Fibroblast of skin of scalp (primary cell): Measurements from ENCODE around the gene KRTAP10-6. TPM values are rescaled to one million over a fixed set of nuclear protein-coding genes. Genes with fewer than 3 reads are reported as not detected.
"Not testable (repeated sequence)": the region's sequence is repeated elsewhere in the genome, so short reads cannot be mapped to it uniquely, and the experiment has no call there.

Source experiments
- DNase-seq: peaks from one replicate; pipeline ENCODE4 v3.0.0-alpha.2; 2013
- polyA plus RNA-seq, 2 experiments: library from polyadenylated mRNA; unstranded; fragments of 120-200 nt; gene quantifications; one replicate each; pipeline ENCODE4 v1.2.1, GENCODE V29; 2013; ENCODE audit not compliant: insufficient read length in 2 of 2

The KRTAP10-6 gene
- polyA plus RNA-seq (2013, experiment 1 of 2; ENCODE audit: insufficient read length): not detected
- not detected for polyA plus RNA-seq (2013, experiment 2 of 2; ENCODE audit: insufficient read length)

DNA sequence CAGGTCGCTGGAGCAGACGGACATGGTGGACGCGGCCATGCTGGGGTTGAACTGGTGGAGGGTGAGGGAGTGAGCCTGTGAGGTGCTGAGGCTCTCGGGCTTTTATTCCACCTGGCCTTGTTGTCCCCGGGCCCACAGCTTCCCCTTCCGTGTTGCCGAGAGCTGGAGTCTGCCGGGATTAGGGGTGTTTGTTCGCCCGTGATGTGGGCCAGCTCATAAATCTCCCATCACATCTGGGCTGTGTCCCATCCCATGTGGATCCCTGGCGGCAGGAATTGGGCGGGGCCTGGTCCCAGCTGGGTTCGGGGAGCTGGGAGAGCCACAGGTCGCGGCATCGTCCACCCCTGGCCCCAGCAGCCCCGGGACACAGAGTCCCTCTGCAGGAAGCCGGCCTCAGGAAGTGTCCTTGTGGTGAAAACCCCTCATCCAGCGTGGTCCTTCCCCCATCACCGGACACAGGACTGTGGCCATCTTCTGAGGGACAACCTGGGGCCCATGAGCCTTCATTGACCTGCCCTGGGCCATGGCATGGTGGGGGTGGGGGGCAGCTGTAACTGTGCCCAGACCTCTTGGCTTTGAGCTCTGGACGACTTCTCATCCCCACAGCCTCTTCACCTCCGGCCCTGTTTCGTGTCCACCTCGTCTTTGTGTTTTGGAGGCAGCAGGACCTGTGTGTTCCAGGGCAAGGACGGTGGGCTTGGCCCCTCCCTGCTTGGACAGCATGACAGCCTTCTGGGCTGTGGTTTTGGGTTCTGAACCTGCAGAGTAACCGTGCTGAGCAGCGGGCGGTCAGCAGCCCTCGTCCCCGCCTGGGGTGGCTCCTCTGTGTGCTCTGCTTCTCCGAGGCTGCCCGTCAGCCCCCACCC, at the start of gene KRTAP10-6:
Gene KRTAP10-6, minus strand, starts transcription at position 60 of the 866 bp plus-strand sequence. Its CDS starts 21 bp downstream, at position 39.
- no peak for DNase-seq

- no peak for DNase-seq
These were observed 48.5 kb upstream of the KRTAP10-6 start for GRCh38 chr21:44640761-44641160.

- DNase-seq: no peak
These were observed 47.0 kb upstream of the KRTAP10-6 start for GRCh38 chr21:44639331-44639655.

DNA sequence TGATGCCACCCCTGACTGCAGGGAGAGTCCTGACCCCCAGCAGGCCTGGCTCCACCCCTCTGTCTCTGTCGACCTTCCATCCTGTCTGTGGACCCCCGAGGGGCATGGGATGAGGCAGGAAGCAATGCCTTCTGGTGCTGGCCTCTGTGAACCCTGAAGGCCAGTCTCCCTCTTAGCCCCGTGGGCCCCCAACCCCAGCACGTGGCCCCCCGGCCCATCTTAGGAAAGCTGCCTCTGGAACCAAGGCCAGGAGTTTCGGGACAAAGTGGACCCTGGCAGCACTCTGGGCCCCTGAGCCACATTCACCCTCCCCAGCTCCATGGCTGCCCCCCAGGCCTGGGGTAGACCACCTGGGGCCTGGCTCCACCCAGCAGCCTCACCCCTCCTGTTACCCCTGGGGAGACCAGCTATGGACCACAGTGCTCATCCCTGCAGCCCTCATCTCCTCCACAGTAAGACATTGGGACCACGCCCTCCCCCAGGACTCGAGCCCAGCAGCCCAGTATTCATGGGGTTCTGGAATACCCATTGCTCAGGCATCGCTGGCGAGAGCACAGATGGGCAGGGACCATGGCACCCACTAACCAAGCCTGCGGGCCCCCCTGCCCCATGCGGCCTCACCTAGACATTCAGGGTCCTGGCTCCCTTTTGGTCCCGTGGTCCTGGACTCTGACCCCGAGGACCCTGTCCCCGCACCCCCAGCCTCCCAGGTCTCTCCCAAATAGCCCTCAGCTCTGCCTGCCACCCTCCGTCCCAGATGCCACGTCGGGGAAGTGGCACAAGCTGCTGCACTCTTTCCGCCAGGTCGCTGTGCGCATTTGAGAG, 46.4 kb upstream of the KRTAP10-6 start:
- not testable (repeated sequence) for DNase-seq

DNA sequence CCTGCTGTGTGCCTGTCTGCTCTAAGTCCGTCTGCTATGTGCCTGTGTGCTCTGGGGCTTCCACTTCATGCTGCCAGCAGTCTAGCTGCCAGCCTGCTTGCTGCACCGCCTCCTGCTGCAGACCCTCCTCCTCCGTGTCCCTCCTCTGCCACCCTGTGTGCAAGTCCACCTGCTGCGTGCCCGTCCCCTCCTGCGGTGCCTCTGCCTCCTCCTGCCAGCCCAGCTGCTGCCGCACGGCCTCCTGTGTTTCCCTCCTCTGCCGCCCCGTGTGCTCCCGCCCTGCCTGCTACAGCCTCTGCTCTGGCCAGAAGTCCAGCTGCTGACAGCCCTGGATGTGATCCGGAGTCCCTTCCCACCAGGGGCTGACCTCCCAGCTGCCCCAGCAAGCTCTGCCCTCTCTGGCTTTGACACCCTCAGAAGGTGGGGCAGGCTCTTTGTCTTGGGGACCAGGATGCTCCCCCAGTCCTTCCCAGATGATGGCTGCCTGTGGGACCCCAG, 45.6 kb upstream of the KRTAP10-6 start:
- not testable (repeated sequence) for DNase-seq

GRCh38 chr21:44637018-44637850, 44.9 kb upstream of the KRTAP10-6 start, which contains the start of gene KRTAP10-10:
Gene KRTAP10-10 (plus strand): TSS chr21:44637356. CDS start chr21:44637418, 62 bp downstream.
- no peak for DNase-seq

GRCh38 chr21:44636209-44637017, 44.1 kb upstream of the KRTAP10-6 start:
- no peak for DNase-seq

GRCh38 chr21:44632067-44632466, 39.8 kb upstream of the KRTAP10-6 start:
- DNase-seq: no peak

DNA sequence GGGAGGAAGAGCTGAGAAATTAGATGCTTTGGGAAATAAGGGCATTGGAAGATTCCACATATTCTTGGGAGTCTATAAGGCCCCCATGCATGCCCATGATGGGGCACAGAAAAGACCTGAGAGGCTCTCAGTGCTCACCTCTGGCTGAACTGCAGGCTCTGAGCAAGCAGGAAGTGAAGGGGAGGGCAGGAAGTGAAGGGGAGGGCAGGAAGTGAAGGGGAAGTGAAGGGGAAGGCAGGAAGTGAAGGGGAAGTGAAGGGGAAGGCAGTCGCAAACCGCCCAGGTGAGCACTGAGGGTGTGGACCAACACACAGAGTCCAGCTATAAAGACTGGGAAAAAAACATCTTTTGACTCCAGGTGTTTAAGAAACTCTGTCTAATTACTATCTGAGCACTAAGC, 38.1 kb upstream of the KRTAP10-6 start:
- no peak for DNase-seq

- no peak for DNase-seq
These were observed 36.5 kb upstream of the KRTAP10-6 start for GRCh38 chr21:44628707-44629391.

GRCh38 chr21:44627831-44628233, 35.5 kb upstream of the KRTAP10-6 start:
- not testable (repeated sequence) for DNase-seq

DNA sequence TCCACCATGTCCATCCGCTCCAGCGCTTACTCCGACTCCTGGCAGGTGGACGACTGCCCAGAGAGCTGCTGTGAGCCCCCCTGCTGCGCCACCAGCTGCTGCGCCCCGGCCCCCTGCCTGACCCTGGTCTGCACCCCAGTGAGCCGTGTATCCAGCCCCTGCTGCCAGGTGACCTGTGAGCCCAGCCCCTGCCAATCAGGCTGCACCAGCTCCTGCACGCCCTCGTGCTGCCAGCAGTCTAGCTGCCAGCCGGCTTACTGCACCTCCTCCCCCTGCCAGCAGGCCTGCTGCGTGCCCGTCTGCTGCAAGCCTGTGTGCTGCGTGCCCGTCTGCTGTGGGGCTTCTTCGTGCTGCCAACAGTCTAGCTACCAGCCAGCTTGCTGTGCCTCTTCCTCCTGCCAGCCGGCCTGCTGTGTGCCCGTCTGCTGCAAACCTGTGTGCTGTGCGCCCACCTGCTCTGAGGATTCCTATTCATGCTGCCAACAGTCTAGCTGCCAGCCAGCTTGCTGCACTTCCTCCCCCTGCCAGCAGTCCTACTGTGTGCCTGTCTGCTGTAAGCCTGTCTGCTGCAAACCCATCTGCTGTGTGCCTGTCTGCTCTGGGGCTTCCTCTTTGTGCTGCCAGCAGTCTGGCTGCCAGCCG, 35.0 kb upstream of the KRTAP10-6 start:
- not testable (repeated sequence) for DNase-seq

- no peak for DNase-seq
These were observed 34.4 kb upstream of the KRTAP10-6 start, which contains the start of gene KRTAP10-9 for GRCh38 chr21:44626673-44627143. Gene KRTAP10-9 (plus strand): TSS chr21:44627093. CDS start chr21:44627172, 79 bp downstream.

DNA sequence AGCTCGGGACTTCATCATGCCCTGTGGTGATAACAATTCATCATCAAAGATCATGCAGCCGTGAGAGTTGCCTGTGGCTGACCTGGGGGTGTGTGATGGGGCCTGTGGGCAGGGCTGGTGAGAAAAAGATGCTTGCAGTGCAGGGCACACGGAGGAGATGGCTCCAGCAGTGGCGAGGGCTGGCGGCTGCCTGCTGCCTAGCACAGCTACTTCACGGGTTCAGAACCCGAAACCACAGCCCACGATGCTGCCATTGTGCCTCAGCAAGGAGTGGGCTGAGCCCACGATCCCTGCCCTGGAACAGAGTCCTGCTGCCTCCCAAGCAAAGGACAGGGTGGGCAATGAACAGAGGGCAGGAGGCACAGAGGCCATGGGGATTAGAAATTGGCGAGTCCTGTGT, 34.0 kb upstream of the KRTAP10-6 start:
- DNase-seq: no peak

- DNase-seq: no peak
These were observed 33.5 kb upstream of the KRTAP10-6 start for GRCh38 chr21:44625756-44626155.

DNA sequence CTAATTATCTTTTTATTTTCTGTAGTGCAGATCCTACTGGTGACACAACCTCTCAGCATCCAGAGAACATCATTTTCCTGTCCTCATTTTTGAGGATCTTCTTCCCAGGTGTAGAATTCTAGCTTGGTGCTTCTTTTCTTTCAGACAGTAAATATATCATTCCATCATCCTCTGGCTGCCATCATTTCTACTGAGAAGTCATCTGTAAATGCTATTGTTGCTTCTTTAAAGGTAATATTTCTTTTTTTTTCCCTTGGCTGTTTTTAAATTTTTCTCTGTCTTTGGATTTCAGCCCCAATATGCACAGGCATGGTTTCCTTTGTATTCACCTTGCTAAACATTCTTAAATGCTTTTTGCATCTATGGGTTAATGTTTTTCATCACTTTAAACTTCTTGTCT, 31.3 kb upstream of the KRTAP10-6 start:
- DNase-seq: no peak

DNA sequence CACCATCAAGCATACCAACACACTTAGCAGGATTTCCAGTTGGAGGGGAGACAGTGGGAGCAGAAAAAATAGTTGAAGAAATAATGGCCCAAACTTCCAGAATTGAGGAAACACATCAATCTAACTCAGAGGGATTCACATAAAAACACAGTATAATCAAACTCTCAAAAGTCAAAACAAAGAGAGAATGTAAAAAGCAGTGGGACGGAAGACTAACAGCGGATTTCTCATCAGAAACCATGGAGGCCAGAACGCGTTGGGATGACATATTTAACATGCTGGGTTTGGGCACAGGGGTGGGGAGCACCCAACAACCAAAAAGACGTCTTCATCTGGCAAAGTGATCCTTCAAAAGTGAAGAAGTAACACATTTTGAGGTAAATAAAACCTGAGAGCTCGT, 27.6 kb upstream of the KRTAP10-6 start:
- DNase-seq: no peak

- DNase-seq: no peak
These were observed 26.6 kb upstream of the KRTAP10-6 start for GRCh38 chr21:44618909-44619308.

DNA sequence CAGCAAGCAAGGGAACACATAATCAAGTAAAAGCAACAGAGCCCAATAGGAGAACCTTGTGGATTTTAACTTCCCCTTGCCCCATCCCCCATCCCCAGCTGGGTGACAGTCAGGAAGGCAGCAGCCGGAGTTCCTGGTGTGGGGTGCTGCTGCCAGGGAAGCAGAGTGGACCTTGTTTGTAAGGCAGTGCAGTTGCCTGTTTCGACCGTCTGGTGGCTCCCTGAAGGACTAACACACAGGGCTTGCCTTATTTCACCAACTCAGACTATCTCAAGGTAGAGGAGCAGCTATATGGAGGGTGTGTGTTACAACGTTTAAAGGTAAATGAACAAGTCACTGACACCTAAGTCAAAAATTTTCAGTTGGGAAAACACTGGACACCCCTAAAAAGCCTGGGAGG, 26.2 kb upstream of the KRTAP10-6 start:
- no peak for DNase-seq

GRCh38 chr21:44617071-44617501, 24.8 kb upstream of the KRTAP10-6 start:
- no peak for DNase-seq
